BE2C (cell line): Measurements from ENCODE around the gene ZNF473.

ENCODE experiments used
- DNase-seq: peaks from one replicate; pipeline ENCODE4 v3.0.0-alpha.2; 2020
- H3K27me3 ChIP-seq: fragments of 250-450 bp; sonication (Bioruptor Pico); 2 replicates; pipeline ENCODE4 v1.5.1; 2020; ENCODE audit warnings: mild to moderate bottlenecking
- H3K36me3 ChIP-seq: fragments of 250-450 bp; sonication (Bioruptor Pico); 2 replicates; pipeline ENCODE4 v1.5.1; 2020; ENCODE audit warnings: mild to moderate bottlenecking
- H3K4me1 ChIP-seq: fragments of 250-450 bp; sonication (Bioruptor Pico); 2 replicates; pipeline ENCODE4 v1.5.1; 2020
- H3K4me3 ChIP-seq: 2 replicates; pipeline ENCODE4 v1.5.1; 2011; ENCODE audit warnings: low read depth, low read length
- H3K9me3 ChIP-seq: fragments of 250-450 bp; sonication (Bioruptor Pico); 2 replicates; pipeline ENCODE4 v1.5.1; 2020
- CTCF ChIP-seq: IDR thresholded peaks from 2 replicates; pipeline ENCODE4 v1.5.1; 2012; ENCODE audit warnings: mild to moderate bottlenecking, low read depth, low read length

The ZNF473 gene

GRCh38 chr19:50007170-50007569, 18.6 kb upstream of the ZNF473 start:
- Histone ChIP-seq H3K4me3 (no peak overlapping the region), H3K36me3 (peaks cover 31% of the 10 kb centered on the region), H3K4me1 (no peaks in the 10 kb centered on the region), H3K9me3 (no peaks in the 10 kb centered on the region), H3K27me3 (no peaks in the 10 kb centered on the region)
- no peak for TF ChIP-seq CTCF
- DNase-seq = no peak

GRCh38 chr19:50007947-50008346, 17.9 kb upstream of the ZNF473 start:
- Histone ChIP-seq H3K4me3 (no peak overlapping the region), H3K27me3 (no peaks in the 10 kb centered on the region), H3K4me1 (no peaks in the 10 kb centered on the region), H3K36me3 (peaks cover 31% of the 10 kb centered on the region), H3K9me3 (no peaks in the 10 kb centered on the region)
- DNase-seq = no peak
- no peak for TF ChIP-seq CTCF

- peak; percentile 48 for DNase-seq
- Histone ChIP-seq H3K4me1 (no peaks in the 10 kb centered on the region), H3K9me3 (no peaks in the 10 kb centered on the region), H3K27me3 (no peaks in the 10 kb centered on the region), H3K4me3 (no peak overlapping the region), H3K36me3 (peaks cover 31% of the 10 kb centered on the region)
- TF ChIP-seq CTCF = peak; percentile 30; the same call in 1 of the 2 replicates
These were observed 17.3 kb upstream of the ZNF473 start for GRCh38 chr19:50008532-50008931.

- no peak for DNase-seq
- TF ChIP-seq CTCF = no peak
- H3K9me3 ChIP-seq = no peaks in the 10 kb centered on the region
- H3K4me1 ChIP-seq = no peaks in the 10 kb centered on the region
- no peaks in the 10 kb centered on the region for H3K27me3 ChIP-seq
- peaks cover 27% of the 10 kb centered on the region for H3K36me3 ChIP-seq
- no peak overlapping the region for H3K4me3 ChIP-seq
These were observed 9.5 kb upstream of the ZNF473 start for GRCh38 chr19:50016225-50016807.

GRCh38 chr19:50020481-50020880, 5.3 kb upstream of the ZNF473 start:
- Histone ChIP-seq H3K4me3 (no peak overlapping the region), H3K36me3 (peaks cover 17% of the 10 kb centered on the region), H3K9me3 (no peaks in the 10 kb centered on the region), H3K27me3 (no peaks in the 10 kb centered on the region), H3K4me1 (no peaks in the 10 kb centered on the region)
- TF ChIP-seq CTCF = no peak
- no peak for DNase-seq

GRCh38 chr19:50022823-50023222, 3.0 kb upstream of the ZNF473 start:
- Histone ChIP-seq H3K27me3 (no peaks in the 10 kb centered on the region), H3K4me1 (no peaks in the 10 kb centered on the region), H3K9me3 (no peaks in the 10 kb centered on the region), H3K4me3 (no peak overlapping the region), H3K36me3 (peaks cover 4% of the 10 kb centered on the region)
- DNase-seq = no peak
- no peak for TF ChIP-seq CTCF
